H9 (cell line): ENCODE data around the gene CLEC4E. TPM values are rescaled to one million over a fixed set of nuclear protein-coding genes. Genes with fewer than 3 reads are reported as not detected.
A peak's percentile ranks its signal among the peaks of the same experiment; 100 is the strongest.

ENCODE experiments used
- DNase-seq: peaks from one replicate; pipeline ENCODE4 v3.0.0-alpha.2; 2017
- H2AFZ ChIP-seq: one replicate; pipeline ENCODE4 v1.6.1; 2013; ENCODE audit warnings: mild to moderate bottlenecking, low read length, control low read depth, moderate library complexity
- H2AK5ac ChIP-seq: 2 replicates; pipeline ENCODE4 v1.6.1; 2013; ENCODE audit warnings: low read length, control low read depth, mixed read lengths; ENCODE audit not compliant: insufficient read length
- H2BK120ac ChIP-seq: one replicate; pipeline ENCODE4 v1.6.1; 2013; ENCODE audit warnings: low read depth, mild to moderate bottlenecking, low read length, control low read depth, inconsistent platforms; ENCODE audit not compliant: poor library complexity, severe bottlenecking
- H2BK12ac ChIP-seq: 2 replicates; pipeline ENCODE4 v1.6.1; 2013; ENCODE audit warnings: low read length, control low read depth, mixed read lengths, low read depth; ENCODE audit not compliant: insufficient read length
- H2BK15ac ChIP-seq: 2 replicates; pipeline ENCODE4 v1.6.1; 2013; ENCODE audit warnings: low read depth, low read length, control low read depth
- H2BK20ac ChIP-seq: one replicate; pipeline ENCODE4 v1.6.1; 2013; ENCODE audit warnings: low read depth, mild to moderate bottlenecking, low read length, control low read depth, inconsistent platforms; ENCODE audit not compliant: poor library complexity, severe bottlenecking
- H2BK5ac ChIP-seq: 2 replicates; pipeline ENCODE4 v1.6.1; 2013; ENCODE audit warnings: low read length, control low read depth, mixed read lengths; ENCODE audit not compliant: insufficient read length
- H3K14ac ChIP-seq: 2 replicates; pipeline ENCODE4 v1.6.1; 2013; ENCODE audit warnings: low read length, control low read depth; ENCODE audit not compliant: insufficient read depth
- H3K18ac ChIP-seq: 2 replicates; pipeline ENCODE4 v1.6.1; 2013; ENCODE audit warnings: low read depth, mild to moderate bottlenecking, mixed read lengths, low read length, control low read depth; ENCODE audit not compliant: insufficient read length
- H3K23ac ChIP-seq: 2 replicates; pipeline ENCODE4 v1.6.1; 2013; ENCODE audit warnings: low read length, control low read depth, mixed read lengths, low read depth; ENCODE audit not compliant: insufficient read length
- H3K23me2 ChIP-seq: 2 replicates; pipeline ENCODE4 v1.6.1; 2013; ENCODE audit warnings: low read depth, mild to moderate bottlenecking, mixed read lengths, low read length, control low read depth; ENCODE audit not compliant: insufficient read length, poor library complexity, severe bottlenecking
- H3K27ac ChIP-seq: 2 replicates; pipeline ENCODE4 v1.5.1; 2013; ENCODE audit warnings: low read length, control low read depth, mixed read lengths, low read depth; ENCODE audit not compliant: insufficient read length
- H3K27me3 ChIP-seq: 2 replicates; pipeline ENCODE4 v1.6.1; 2013; ENCODE audit warnings: low read length, control low read depth, inconsistent platforms; ENCODE audit not compliant: insufficient read depth
- H3K4ac ChIP-seq: 2 replicates; pipeline ENCODE4 v1.6.1; 2013; ENCODE audit warnings: low read depth, mild to moderate bottlenecking, control low read depth, inconsistent platforms, low read length, moderate library complexity
- H3K4me1 ChIP-seq: 2 replicates; pipeline ENCODE4 v1.6.1; 2013; ENCODE audit warnings: low read length, control low read depth, inconsistent platforms; ENCODE audit not compliant: insufficient read depth
- H3K4me2 ChIP-seq: 2 replicates; pipeline ENCODE4 v1.6.1; 2013; ENCODE audit warnings: low read length, control low read depth, mixed read lengths; ENCODE audit not compliant: insufficient read length, insufficient read depth
- H3K56ac ChIP-seq: 2 replicates; pipeline ENCODE4 v1.6.1; 2013; ENCODE audit warnings: low read depth, mild to moderate bottlenecking, mixed read lengths, low read length, control low read depth; ENCODE audit not compliant: insufficient read length
- H3K79me1 ChIP-seq: 2 replicates; pipeline ENCODE4 v1.6.1; 2013; ENCODE audit warnings: low read depth, mild to moderate bottlenecking, moderate library complexity, low read length, control low read depth, inconsistent platforms; ENCODE audit not compliant: insufficient read depth, poor library complexity, severe bottlenecking
- H3K79me2 ChIP-seq: 2 replicates; pipeline ENCODE4 v1.6.1; 2013; ENCODE audit warnings: low read length, control low read depth, inconsistent platforms; ENCODE audit not compliant: insufficient read depth
- H3K9ac ChIP-seq: 2 replicates; pipeline ENCODE4 v1.6.1; 2013; ENCODE audit warnings: low read length, control low read depth, mixed read lengths; ENCODE audit not compliant: insufficient read length; ENCODE audit errors: extremely low read depth
- H3K9me3 ChIP-seq: one replicate; pipeline ENCODE4 v1.6.1; 2013; ENCODE audit warnings: low read depth, low read length, inconsistent platforms; ENCODE audit not compliant: control insufficient read depth
- H3T11ph ChIP-seq: one replicate; pipeline ENCODE4 v1.6.1; 2013; ENCODE audit warnings: mild to moderate bottlenecking, low read length, control low read depth, inconsistent platforms
- H4K20me1 ChIP-seq: one replicate; pipeline ENCODE4 v1.6.1; 2013; ENCODE audit not compliant: control insufficient read depth, insufficient read length, insufficient read depth
- H4K5ac ChIP-seq: 2 replicates; pipeline ENCODE4 v1.6.1; 2013; ENCODE audit warnings: low read depth, mild to moderate bottlenecking, mixed read lengths, low read length, control low read depth; ENCODE audit not compliant: insufficient read length
- H4K8ac ChIP-seq: replicated peaks from 2 replicates; pipeline ENCODE4 v1.6.1; 2013; ENCODE audit warnings: low read length, control low read depth, mixed read lengths, low read depth; ENCODE audit not compliant: insufficient read length
- H4K91ac ChIP-seq: 2 replicates; pipeline ENCODE4 v1.6.1; 2013; ENCODE audit warnings: low read depth, mild to moderate bottlenecking, moderate library complexity, mixed read lengths, low read length, control low read depth; ENCODE audit not compliant: insufficient read length
- H3K27ac Mint-ChIP-seq, 3 experiments: 2 replicates in 2 of 3; 3 replicates in 1 of 3; pipeline ENCODE4 v1.8.0; 2020 to 2021; ENCODE audit warnings: mixed read lengths in 3 of 3, mild to moderate bottlenecking in 1 of 3, moderate library complexity in 1 of 3
- H3K27me3 Mint-ChIP-seq: 2 replicates; pipeline ENCODE4 v1.8.0; 2021; ENCODE audit warnings: low read depth, mild to moderate bottlenecking, moderate library complexity, mixed read lengths
- H3K36me3 Mint-ChIP-seq, 3 experiments: 2 replicates in 2 of 3; 3 replicates in 1 of 3; pipeline ENCODE4 v1.8.0; 2020 to 2021; ENCODE audit warnings: low read depth in 3 of 3, mixed read lengths in 3 of 3; ENCODE audit not compliant: insufficient read depth in 1 of 3
- H3K4me1 Mint-ChIP-seq, 2 experiments: 2 replicates each; pipeline ENCODE4 v1.8.0; 2020; ENCODE audit warnings: mixed read lengths in 2 of 2
- H3K4me3 Mint-ChIP-seq, 2 experiments: 2 replicates in 1 of 2; 3 replicates in 1 of 2; pipeline ENCODE4 v1.8.0; 2020 to 2021; ENCODE audit warnings: mild to moderate bottlenecking in 2 of 2, mixed read lengths in 2 of 2, moderate library complexity in 1 of 2
- H3K9me3 Mint-ChIP-seq, 2 experiments: 2 replicates in 1 of 2; 3 replicates in 1 of 2; pipeline ENCODE4 v1.8.0; 2020; ENCODE audit warnings: mild to moderate bottlenecking in 2 of 2, mixed read lengths in 2 of 2, moderate library complexity in 1 of 2
- WGBS: extraction: QIAGEN DNeasy Blood & Tissue Kit; methylation state at CpG from one replicate; pipeline ENCODE4 v1.1.7; 2013; ENCODE audit warnings: missing lambda C conversion rate, low lambda C conversion rate, mixed read lengths; ENCODE audit not compliant: insufficient read length; ENCODE audit errors: extremely low coverage; 5-methylcytosine and 5-hydroxymethylcytosine counted together
- total RNA-seq: library from RNA; stranded (reverse); gene quantifications from 2 replicates; pipeline ENCODE4 v1.2.1, GENCODE V29; 2021
- TF ChIP-seq, protein P1 (sequence below): fragments of 200-600 bp; sonication (generic); conservative IDR thresholded peaks from 3 replicates; pipeline ENCODE4 v1.8.0; 2021; ENCODE audit warnings: antibody characterized with exemption, mild to moderate bottlenecking

The CLEC4E gene
- total RNA-seq, 1 experiment from 2014 or later, result not detected

DNA sequence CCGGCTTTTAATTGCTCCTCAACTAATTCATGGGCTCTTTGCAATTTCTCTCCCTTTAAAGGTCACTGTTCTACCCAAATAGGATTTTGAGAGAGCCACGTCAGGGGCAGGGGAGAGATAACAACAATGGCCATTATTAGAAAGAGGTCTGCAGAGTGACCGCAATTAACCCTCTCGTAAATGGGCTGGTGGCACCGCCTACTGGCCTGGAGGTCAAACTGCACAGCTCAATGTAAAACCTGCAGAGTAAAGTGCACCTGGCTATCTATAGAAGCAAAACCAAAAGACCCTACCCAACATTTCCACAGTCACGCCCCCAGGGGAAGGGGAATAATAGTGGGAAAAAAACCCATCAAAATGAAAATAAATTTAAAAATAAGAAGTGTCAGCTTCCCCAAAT lies 21.6 kb upstream of the CLEC4E start:
- no peaks in the 10 kb centered on the region for H3K27me3 ChIP-seq
- no peak overlapping the region for H4K8ac ChIP-seq
- no peak overlapping the region for H2BK12ac ChIP-seq
- Mint-ChIP-seq H3K36me3 (peaks cover 0 to 18% (median 12%) of the 10 kb centered on the region in 3 experiments; a peak in 5 of 7 replicates), H3K4me3 (no peak overlapping the region), H3K27ac (peak overlapping the region in 1 of 3 experiments; percentile 71; a peak in 1 of 7 replicates), H3K9me3 (peaks cover 8 to 17% of the 10 kb centered on the region in 2 experiments), H3K4me1 (peaks cover 37 to 38% of the 10 kb centered on the region in 2 experiments), H3K27me3 (no peaks in the 10 kb centered on the region)
- no CpG with 5 or more reads among the region's 6 CpGs for WGBS
- no peak overlapping the region for H3K14ac ChIP-seq
- no peak overlapping the region for H2AK5ac ChIP-seq
- no peak overlapping the region for H4K5ac ChIP-seq
- no peak overlapping the region for H3K56ac ChIP-seq
- no peak overlapping the region for H2AFZ ChIP-seq
- H3K4me2 ChIP-seq, result no peak overlapping the region
- no peaks in the 10 kb centered on the region; the same call in 1 of the 2 replicates for H3K4me1 ChIP-seq
- no peak overlapping the region for H3K4ac ChIP-seq
- no peaks in the 10 kb centered on the region for H3K79me2 ChIP-seq
- H2BK5ac ChIP-seq, result no peak overlapping the region
- no peaks in the 10 kb centered on the region for H3K23me2 ChIP-seq
- no peaks in the 10 kb centered on the region for H4K20me1 ChIP-seq
- no peak overlapping the region for H3K23ac ChIP-seq
- no peak overlapping the region for H2BK120ac ChIP-seq
- H3K18ac ChIP-seq, result no peak overlapping the region
- no peak overlapping the region for H3K9ac ChIP-seq
- no peaks in the 10 kb centered on the region for H3K79me1 ChIP-seq
- TF ChIP-seq, protein P1, sequence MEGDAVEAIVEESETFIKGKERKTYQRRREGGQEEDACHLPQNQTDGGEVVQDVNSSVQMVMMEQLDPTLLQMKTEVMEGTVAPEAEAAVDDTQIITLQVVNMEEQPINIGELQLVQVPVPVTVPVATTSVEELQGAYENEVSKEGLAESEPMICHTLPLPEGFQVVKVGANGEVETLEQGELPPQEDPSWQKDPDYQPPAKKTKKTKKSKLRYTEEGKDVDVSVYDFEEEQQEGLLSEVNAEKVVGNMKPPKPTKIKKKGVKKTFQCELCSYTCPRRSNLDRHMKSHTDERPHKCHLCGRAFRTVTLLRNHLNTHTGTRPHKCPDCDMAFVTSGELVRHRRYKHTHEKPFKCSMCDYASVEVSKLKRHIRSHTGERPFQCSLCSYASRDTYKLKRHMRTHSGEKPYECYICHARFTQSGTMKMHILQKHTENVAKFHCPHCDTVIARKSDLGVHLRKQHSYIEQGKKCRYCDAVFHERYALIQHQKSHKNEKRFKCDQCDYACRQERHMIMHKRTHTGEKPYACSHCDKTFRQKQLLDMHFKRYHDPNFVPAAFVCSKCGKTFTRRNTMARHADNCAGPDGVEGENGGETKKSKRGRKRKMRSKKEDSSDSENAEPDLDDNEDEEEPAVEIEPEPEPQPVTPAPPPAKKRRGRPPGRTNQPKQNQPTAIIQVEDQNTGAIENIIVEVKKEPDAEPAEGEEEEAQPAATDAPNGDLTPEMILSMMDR, result peak; percentile 73
- no peak overlapping the region for H2BK20ac ChIP-seq
- H3K9me3 ChIP-seq, result peaks cover 3% of the 10 kb centered on the region
- no peak overlapping the region for H3K27ac ChIP-seq
- H3T11ph ChIP-seq, result no peak overlapping the region
- H2BK15ac ChIP-seq, result no peak overlapping the region
- DNase-seq, result peak; percentile 35
- H4K91ac ChIP-seq, result no peak overlapping the region
